ENCODE measurements around the gene DTWD1.

GRCh38 chr15:49669288-49669687, 48.4 kb downstream of the DTWD1 start:
- no peak for TF ChIP-seq CTCF (IDR thresholded peaks at IDR 0.05; ENCODE audit: low read depth, low read length, poor library complexity, severe bottlenecking)
- TF ChIP-seq EZH2phosphoT487 (IDR thresholded peaks at IDR 0.05; ENCODE audit: borderline replicate concordance, low read length) = no peak
